ENCODE results near the gene ABCC10.
"Not testable (repeated sequence)": the region's sequence is repeated elsewhere in the genome, so short reads cannot be mapped to it uniquely, and the experiment has no call there.

DNA sequence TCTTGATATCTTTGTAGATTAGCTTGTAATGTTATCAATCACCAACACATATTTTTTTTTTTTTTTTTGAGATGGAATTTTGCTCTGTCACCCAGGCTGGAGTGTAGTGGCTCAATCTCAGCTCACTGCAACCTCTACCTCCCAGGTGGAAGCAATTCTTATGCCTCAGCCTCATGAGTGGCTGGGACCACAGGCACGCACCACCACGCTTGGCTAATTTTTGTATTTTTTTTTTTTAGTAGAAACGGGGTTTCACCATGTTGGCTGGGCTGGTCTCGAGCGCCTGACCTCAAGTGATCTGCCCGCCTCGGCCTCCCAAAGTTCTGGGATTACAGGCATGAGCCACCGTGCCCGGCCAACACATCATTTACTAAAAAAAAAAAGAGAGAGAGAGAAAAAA is 46.5 kb upstream of the ABCC10 start:
- not testable (repeated sequence) for TF ChIP-seq POLR2A, CTCF, EP300 (IDR thresholded peaks at IDR 0.05)
